ENCODE data around the gene ABCG8. TPM values are rescaled to one million over a fixed set of nuclear protein-coding genes. Genes with fewer than 3 reads are reported as not detected.

ABCG8 gene
- total and polyA plus RNA-seq, 8 donors, result 1.1 to 8.9 (median 6.7) TPM; not detected in 5

GRCh38 chr2:43889416-43889815 lies 50.6 kb downstream of the ABCG8 start:
- 96 to 99% (median 98%) methylated on average over 4 of the region's 4 CpGs for WGBS, 5 donors

GRCh38 chr2:43890855-43891254 lies 52.1 kb downstream of the ABCG8 start:
- Histone ChIP-seq H3K9me3 (no peaks in the 10 kb centered on the region), H3K4me3 (no peak overlapping the region), H3K27me3 (no peaks in the 10 kb centered on the region), H3K36me3 (peaks cover 5 to 94% (median 92%) of the 10 kb centered on the region in 4 donors), H3K27ac (peak overlapping the region in 1 of 5 donors; percentile 4), H3K4me1 (peaks cover 0 to 2% (median 0%) of the 10 kb centered on the region in 4 donors)
- TF ChIP-seq EP300 (IDR thresholded peaks at IDR 0.05) (no peak), POLR2A (IDR thresholded peaks at IDR 0.05) (no peak), CTCF (IDR thresholded peaks at IDR 0.05) (no peak), POLR2AphosphoS5 (IDR thresholded peaks at IDR 0.05) (no peak)
- intact Hi-C loops (cut with DNase I; ENCODE audit: low total_unique reads), result no loop called here
- WGBS, 5 donors, result 59 to 76% (median 74%) methylated on average over 4 of the region's 4 CpGs
- no peak for DNase-seq

More at GRCh38 chr2:43889416-43889815, 50.6 kb downstream of the ABCG8 start:
- H3K27ac ChIP-seq, result no peak overlapping the region
- H3K4me3 ChIP-seq, result no peak overlapping the region
- no peaks in the 10 kb centered on the region for H3K27me3 ChIP-seq
- no peaks in the 10 kb centered on the region for H3K9me3 ChIP-seq
- no peak for DNase-seq
- H3K4me1 ChIP-seq, result peaks cover 0 to 10% (median 6%) of the 10 kb centered on the region in 4 donors
- no peak for TF ChIP-seq POLR2A (IDR thresholded peaks at IDR 0.05)
- no peak for TF ChIP-seq CTCF (IDR thresholded peaks at IDR 0.05)
- TF ChIP-seq EP300 (IDR thresholded peaks at IDR 0.05), result no peak
- peaks cover 5 to 80% (median 79%) of the 10 kb centered on the region in 4 donors for H3K36me3 ChIP-seq
- intact Hi-C loops (cut with DNase I; ENCODE audit: low total_unique reads), result no loop called here

- DNase-seq, result no peak
- no peaks in the 10 kb centered on the region for H3K9me3 ChIP-seq
- no peaks in the 10 kb centered on the region for H3K27me3 ChIP-seq
- intact Hi-C loops (cut with DNase I; ENCODE audit: low total_unique reads), result no loop called here
- H3K4me1 ChIP-seq, result peaks cover 0 to 3% (median 0%) of the 10 kb centered on the region in 4 donors
- no peak for TF ChIP-seq POLR2A (IDR thresholded peaks at IDR 0.05)
- TF ChIP-seq POLR2AphosphoS5 (IDR thresholded peaks at IDR 0.05), result no peak
- no peak for TF ChIP-seq EP300 (IDR thresholded peaks at IDR 0.05)
- TF ChIP-seq CTCF (IDR thresholded peaks at IDR 0.05), result no peak
- 93 to 97% (median 94%) methylated on average over 2 of the region's 2 CpGs for WGBS, 5 donors
- H3K4me3 ChIP-seq, result no peak overlapping the region
- no peak overlapping the region for H3K27ac ChIP-seq
- H3K36me3 ChIP-seq, result peaks cover 5 to 94% (median 93%) of the 10 kb centered on the region in 4 donors
These were observed 56.0 kb downstream of the ABCG8 start for GRCh38 chr2:43894743-43895142.

- H3K9me3 ChIP-seq, result no peaks in the 10 kb centered on the region
- TF ChIP-seq CTCF (IDR thresholded peaks at IDR 0.05), result no peak
- no peak for TF ChIP-seq POLR2AphosphoS5 (IDR thresholded peaks at IDR 0.05)
- TF ChIP-seq EP300 (IDR thresholded peaks at IDR 0.05), result no peak
- no peak for TF ChIP-seq POLR2A (IDR thresholded peaks at IDR 0.05)
- intact Hi-C loops (cut with DNase I; ENCODE audit: low total_unique reads), result no loop called here
- no peaks in the 10 kb centered on the region for H3K27me3 ChIP-seq
- WGBS, 5 donors, result 51 to 81% (median 53%) methylated on average over 1 of the region's 1 CpG
- H3K27ac ChIP-seq, result no peak overlapping the region
- peaks cover 0 to 3% (median 0%) of the 10 kb centered on the region in 4 donors for H3K4me1 ChIP-seq
- no peak overlapping the region for H3K4me3 ChIP-seq
- H3K36me3 ChIP-seq, result peaks cover 5 to 93% (median 85%) of the 10 kb centered on the region in 4 donors
- no peak for DNase-seq
These were observed 58.1 kb downstream of the ABCG8 start for GRCh38 chr2:43896906-43897305.

All from stomach (tissue), 9 donors.